Astrocyte of the cerebellum (primary cell): ENCODE results near the gene CSDE1.

ENCODE experiments used
- DNase-seq: peaks from one replicate; pipeline ENCODE4 v3.0.0-alpha.2; 2011; ENCODE audit warnings: low read depth
- H3K4me3 ChIP-seq: 2 replicates; pipeline ENCODE4 v1.5.1; 2011; ENCODE audit warnings: mild to moderate bottlenecking, low read depth, low read length, moderate library complexity
- in situ Hi-C: cut with HindIII; loops from 2 replicates; pipeline ENCODE4 v1.10.0; 2017; ENCODE audit warnings: low sequenced_read_pairs
- TF ChIP-seq, protein P1 (sequence below): IDR thresholded peaks from 2 replicates; pipeline ENCODE4 v1.5.1; 2012; ENCODE audit warnings: low read length, low read depth, moderate library complexity, mild to moderate bottlenecking; ENCODE audit errors: missing control alignments

Gene CSDE1

DNA sequence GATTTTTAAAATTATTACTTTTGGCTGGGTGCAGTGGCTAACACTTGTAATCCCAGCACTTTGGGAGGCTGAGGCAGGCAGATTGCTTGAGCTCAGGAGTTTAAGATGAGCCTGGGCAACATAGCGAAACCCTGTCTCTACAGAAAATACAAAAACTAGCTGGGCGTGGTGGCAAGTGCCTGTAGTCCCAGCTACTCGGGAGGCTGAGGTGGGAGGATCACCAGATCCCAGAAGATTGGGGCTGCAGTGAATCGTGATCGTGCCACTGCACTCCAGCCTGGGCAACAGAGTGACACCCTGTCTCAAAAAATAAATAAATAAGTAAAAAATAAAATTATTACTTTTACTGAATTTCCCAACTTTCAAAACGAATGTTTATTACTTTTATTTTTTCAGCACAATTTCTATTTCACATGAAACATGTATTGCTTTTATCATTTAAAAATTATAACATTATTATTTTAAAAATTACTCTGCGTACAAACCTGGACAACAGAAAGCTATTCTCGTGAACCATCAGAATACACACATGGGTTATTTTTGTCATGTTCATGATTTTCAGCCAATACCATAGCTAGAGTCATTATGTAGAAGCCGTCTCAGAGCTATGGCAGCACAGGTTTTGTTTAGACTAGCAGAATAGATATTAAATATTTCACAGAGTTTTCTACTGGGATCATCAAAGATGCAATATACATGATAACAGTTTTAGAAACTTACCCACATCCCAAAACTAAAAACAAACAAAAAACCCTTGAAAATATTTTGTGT lies 63.1 kb downstream of the CSDE1 start:
- TF ChIP-seq, protein P1, sequence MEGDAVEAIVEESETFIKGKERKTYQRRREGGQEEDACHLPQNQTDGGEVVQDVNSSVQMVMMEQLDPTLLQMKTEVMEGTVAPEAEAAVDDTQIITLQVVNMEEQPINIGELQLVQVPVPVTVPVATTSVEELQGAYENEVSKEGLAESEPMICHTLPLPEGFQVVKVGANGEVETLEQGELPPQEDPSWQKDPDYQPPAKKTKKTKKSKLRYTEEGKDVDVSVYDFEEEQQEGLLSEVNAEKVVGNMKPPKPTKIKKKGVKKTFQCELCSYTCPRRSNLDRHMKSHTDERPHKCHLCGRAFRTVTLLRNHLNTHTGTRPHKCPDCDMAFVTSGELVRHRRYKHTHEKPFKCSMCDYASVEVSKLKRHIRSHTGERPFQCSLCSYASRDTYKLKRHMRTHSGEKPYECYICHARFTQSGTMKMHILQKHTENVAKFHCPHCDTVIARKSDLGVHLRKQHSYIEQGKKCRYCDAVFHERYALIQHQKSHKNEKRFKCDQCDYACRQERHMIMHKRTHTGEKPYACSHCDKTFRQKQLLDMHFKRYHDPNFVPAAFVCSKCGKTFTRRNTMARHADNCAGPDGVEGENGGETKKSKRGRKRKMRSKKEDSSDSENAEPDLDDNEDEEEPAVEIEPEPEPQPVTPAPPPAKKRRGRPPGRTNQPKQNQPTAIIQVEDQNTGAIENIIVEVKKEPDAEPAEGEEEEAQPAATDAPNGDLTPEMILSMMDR = no peak
- in situ Hi-C loops = no loop called here
- H3K4me3 ChIP-seq = no peak overlapping the region
- no peak for DNase-seq

DNA sequence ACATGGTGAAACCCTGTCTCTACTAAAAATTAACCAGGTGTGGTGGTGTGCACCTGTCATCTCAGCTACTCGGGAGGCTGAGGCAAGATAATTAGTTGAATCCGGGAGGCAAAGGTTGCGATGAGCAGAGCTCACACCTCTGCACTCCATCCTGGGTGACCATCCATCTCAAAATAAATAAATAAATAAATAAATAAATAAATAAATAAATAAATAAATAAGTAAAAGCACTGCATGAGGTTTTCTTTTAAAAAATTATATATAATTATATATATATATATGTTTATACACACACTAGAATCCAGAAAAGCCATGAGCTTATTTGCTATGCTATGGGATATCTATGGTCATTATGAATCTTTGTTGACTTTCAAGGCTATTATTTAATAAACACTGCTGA lies 64.8 kb downstream of the CSDE1 start:
- TF ChIP-seq, protein P1 = no peak
- H3K4me3 ChIP-seq = no peak overlapping the region
- in situ Hi-C loops = no loop called here
- no peak for DNase-seq

DNA sequence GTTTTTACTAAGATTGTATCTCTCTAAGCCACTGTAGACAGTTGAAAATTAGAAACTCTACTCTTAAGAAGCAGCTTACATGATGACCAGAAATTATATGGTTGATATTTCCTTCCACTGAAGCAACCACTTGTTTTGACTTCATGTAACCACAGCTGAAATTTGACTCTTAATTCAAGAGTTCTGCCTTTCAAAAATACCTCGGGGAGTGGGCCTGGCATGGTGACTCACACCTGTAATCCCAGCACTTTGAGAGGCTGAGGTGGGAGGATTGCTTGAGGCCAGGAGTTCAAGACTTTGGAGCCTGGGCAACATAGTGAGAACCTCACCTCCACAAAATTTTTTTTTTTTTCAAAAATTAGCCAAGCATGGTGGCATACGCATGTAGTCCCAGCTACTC lies 66.7 kb downstream of the CSDE1 start:
- in situ Hi-C loops = no loop called here
- no peak overlapping the region for H3K4me3 ChIP-seq
- TF ChIP-seq, protein P1 = no peak
- no peak for DNase-seq

DNA sequence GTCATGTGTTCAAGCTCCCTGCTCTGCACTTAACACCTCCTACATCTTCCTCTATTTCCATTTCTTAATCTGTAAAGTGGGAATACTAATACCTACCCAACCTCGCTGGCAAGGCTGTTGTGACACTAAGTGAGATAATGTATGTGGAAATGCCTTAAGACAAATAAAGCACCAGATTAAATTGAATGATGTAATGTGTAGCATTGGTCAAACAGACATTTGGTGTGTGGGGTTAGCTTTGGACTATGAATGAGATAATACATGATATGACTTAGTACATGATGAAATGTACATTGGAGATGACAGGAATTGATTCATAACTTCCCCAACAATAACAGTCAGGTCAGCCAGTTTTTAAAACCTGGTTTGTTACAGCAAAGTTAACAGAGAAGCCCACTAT lies 67.6 kb downstream of the CSDE1 start:
- H3K4me3 ChIP-seq = no peak overlapping the region
- no peak for DNase-seq
- TF ChIP-seq, protein P1 = no peak
- in situ Hi-C loops = no loop called here

DNA sequence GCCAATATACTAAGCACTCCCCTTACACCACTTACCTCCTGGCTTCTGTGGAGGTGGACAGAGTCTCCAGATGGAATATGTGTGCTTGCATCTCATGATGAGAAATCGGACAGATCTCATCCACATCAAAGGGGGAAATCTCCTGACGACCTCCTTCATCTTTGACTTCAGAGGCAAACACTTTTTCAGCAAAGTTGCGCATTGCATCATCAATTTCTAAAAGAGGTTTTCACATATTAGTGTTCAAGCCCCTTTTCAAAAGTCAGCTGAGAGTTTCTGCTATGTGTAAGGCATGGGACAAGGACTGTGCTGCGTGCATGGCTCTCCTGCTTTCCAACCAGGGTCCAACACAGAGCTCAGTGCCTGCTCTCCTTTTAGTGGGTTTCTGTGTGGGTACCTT lies 69.3 kb downstream of the CSDE1 start:
- no peak overlapping the region for H3K4me3 ChIP-seq
- DNase-seq = no peak
- in situ Hi-C loops = no loop called here
- TF ChIP-seq, protein P1 = no peak

DNA sequence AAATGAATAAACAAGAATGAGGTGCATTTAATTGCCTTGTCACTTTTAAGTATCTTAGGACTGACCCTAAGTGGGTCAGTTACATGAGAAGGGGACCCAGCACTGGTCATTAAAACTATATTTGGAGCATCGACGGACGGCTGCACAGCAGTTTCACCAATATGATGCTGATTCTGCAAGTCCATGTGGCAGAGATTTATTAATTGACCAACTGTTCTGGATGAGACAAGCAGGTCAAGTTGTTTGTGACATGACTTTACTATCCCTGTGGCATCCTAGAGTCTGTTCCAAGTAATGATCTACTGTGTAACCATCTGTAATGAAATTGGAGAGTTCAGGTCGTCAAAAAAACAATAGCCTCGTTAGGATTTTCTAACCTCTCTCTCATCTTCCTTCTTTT lies 71.9 kb downstream of the CSDE1 start:
- in situ Hi-C loops = no loop called here
- TF ChIP-seq, protein P1 = no peak
- H3K4me3 ChIP-seq = no peak overlapping the region
- no peak for DNase-seq
